Esophagus (tissue), 2 donors: ENCODE data around the gene FAT3. TPM values are rescaled to one million over a fixed set of nuclear protein-coding genes. Genes with fewer than 3 reads are reported as not detected.

Experiments used
- H3K27ac ChIP-seq, 2 donors: one replicate each; pipeline ENCODE4 v1.5.1; 2013; ENCODE audit warnings: low read depth in 2 of 2, mild to moderate bottlenecking in 2 of 2, inconsistent platforms in 1 of 2, low read length in 1 of 2, moderate library complexity in 1 of 2
- H3K27me3 ChIP-seq, 2 donors: one replicate each; pipeline ENCODE4 v1.6.1; 2013; ENCODE audit warnings: low read length in 2 of 2, control low read depth in 1 of 2, mild to moderate bottlenecking in 1 of 2; ENCODE audit not compliant: insufficient read depth in 2 of 2, control insufficient read depth in 1 of 2
- H3K36me3 ChIP-seq, 2 donors: one replicate each; pipeline ENCODE4 v1.6.1; 2013; ENCODE audit warnings: low read length in 1 of 2; ENCODE audit not compliant: control insufficient read depth in 2 of 2, insufficient read depth in 2 of 2
- H3K4me1 ChIP-seq, 2 donors: one replicate each; pipeline ENCODE4 v1.6.1; 2013; ENCODE audit warnings: low read length in 1 of 2; ENCODE audit not compliant: control insufficient read depth in 2 of 2, insufficient read depth in 2 of 2
- H3K4me3 ChIP-seq, 2 donors: one replicate each; pipeline ENCODE4 v1.5.1; 2013; ENCODE audit warnings: low read length in 2 of 2, mild to moderate bottlenecking in 2 of 2, low read depth in 1 of 2, moderate library complexity in 1 of 2
- H3K9me3 ChIP-seq, 2 donors: one replicate each; pipeline ENCODE4 v1.6.1; 2013; ENCODE audit warnings: mild to moderate bottlenecking in 2 of 2, low read depth in 1 of 2, low read length in 1 of 2, moderate library complexity in 1 of 2; ENCODE audit not compliant: control insufficient read depth in 2 of 2, insufficient read depth in 1 of 2
- WGBS, 2 donors: extraction: QIAGEN DNeasy Blood & Tissue Kit; methylation state at CpG; one replicate each; pipeline ENCODE4 v1.1.7; 2013; 5-methylcytosine and 5-hydroxymethylcytosine counted together
- polyA plus RNA-seq, 2 donors: library from polyadenylated mRNA; stranded (reverse); fragments of 200-250 nt; gene quantifications; one replicate each; pipeline ENCODE4 v1.2.3, GENCODE V29; 2013
- donor health status: healthy with polysubstance abuse.
- donor health status: Bipolar disorder and iron deficiency.

Gene FAT3
- polyA plus RNA-seq, 2 donors = 0.06 to 0.11 TPM

- Histone ChIP-seq H3K27ac (no peak overlapping the region), H3K9me3 (no peaks in the 10 kb centered on the region), H3K27me3 (no peaks in the 10 kb centered on the region), H3K4me1 (no peaks in the 10 kb centered on the region), H3K36me3 (no peaks in the 10 kb centered on the region), H3K4me3 (no peak overlapping the region)
- WGBS, 2 donors = 77 to 90% methylated on average over 2 of the region's 2 CpGs
Observed at GRCh38 chr11:92206441-92206840, 18.2 kb upstream of the FAT3 start.

GRCh38 chr11:92211576-92212167 is 12.9 kb upstream of the FAT3 start:
- no peaks in the 10 kb centered on the region for H3K4me1 ChIP-seq
- WGBS, 2 donors = 65 to 70% methylated on average over 5 of the region's 5 CpGs

DNA sequence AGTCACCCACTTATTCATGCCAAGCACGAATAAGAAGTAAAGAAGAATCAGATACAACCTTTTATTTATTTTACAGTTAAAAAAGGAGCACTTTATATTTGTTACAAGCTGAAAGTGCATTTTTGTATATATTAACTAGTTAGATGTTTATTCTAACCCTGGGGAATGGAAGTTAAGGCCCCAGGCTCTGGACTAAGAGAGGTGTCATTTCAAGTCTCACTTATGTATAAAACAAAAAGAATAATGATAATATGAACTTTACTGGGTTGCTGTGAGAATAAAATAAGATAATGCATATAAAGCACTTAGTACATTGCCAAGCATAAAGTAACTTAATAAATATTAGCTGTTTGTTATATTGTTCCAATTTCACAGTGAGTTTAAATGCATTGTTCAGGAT is 12.1 kb upstream of the FAT3 start:
- Histone ChIP-seq H3K27me3 (no peaks in the 10 kb centered on the region), H3K36me3 (no peaks in the 10 kb centered on the region), H3K27ac (no peak overlapping the region), H3K4me3 (no peak overlapping the region), H3K9me3 (no peaks in the 10 kb centered on the region), H3K4me1 (no peaks in the 10 kb centered on the region)
- 36 to 47% methylated on average over 1 of the region's 1 CpG for WGBS, 2 donors

More at GRCh38 chr11:92211576-92212167, 12.9 kb upstream of the FAT3 start:
- no peaks in the 10 kb centered on the region for H3K27me3 ChIP-seq
- H3K36me3 ChIP-seq = no peaks in the 10 kb centered on the region
- no peak overlapping the region for H3K27ac ChIP-seq
- H3K9me3 ChIP-seq = no peaks in the 10 kb centered on the region
- no peak overlapping the region for H3K4me3 ChIP-seq

- Histone ChIP-seq H3K4me3 (no peak overlapping the region), H3K9me3 (no peaks in the 10 kb centered on the region), H3K27ac (no peak overlapping the region), H3K27me3 (no peaks in the 10 kb centered on the region), H3K36me3 (no peaks in the 10 kb centered on the region), H3K4me1 (no peaks in the 10 kb centered on the region)
- whole genome bisulfite sequencing, 2 donors = 40 to 48% methylated on average over 3 of the region's 3 CpGs
Observed at GRCh38 chr11:92216789-92217188, 7.8 kb upstream of the FAT3 start.

DNA sequence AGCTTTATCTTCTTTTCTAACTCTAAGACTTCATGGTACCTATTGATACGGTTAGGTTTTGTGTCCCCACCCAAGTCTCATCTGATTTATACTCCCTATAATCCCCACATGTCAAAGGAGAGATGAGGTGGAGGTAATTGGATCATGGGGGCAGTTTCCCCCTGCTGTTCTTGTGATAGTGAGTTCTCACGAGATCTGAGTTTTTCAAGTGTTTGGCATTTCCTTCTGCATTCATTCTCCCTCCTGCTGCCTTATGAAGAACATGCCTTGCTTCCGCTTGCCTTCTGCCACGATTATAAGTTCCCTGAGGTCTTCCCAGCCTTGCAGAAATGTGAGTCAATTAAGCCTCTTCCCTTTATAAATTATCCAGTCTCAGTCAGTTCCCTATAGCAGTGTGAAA is 5.1 kb upstream of the FAT3 start:
- Histone ChIP-seq H3K27me3 (peaks cover 0 to 3% of the 10 kb centered on the region in 2 donors), H3K9me3 (no peaks in the 10 kb centered on the region), H3K36me3 (no peaks in the 10 kb centered on the region), H3K27ac (no peak overlapping the region), H3K4me1 (peaks cover 0 to 3% of the 10 kb centered on the region in 2 donors), H3K4me3 (no peak overlapping the region)
- WGBS, 2 donors = 66 to 67% methylated on average over 4 of the region's 4 CpGs

- Histone ChIP-seq H3K4me3 (no peak overlapping the region), H3K9me3 (no peaks in the 10 kb centered on the region), H3K4me1 (peaks cover 3 to 13% of the 10 kb centered on the region in 2 donors), H3K27ac (no peak overlapping the region), H3K36me3 (no peaks in the 10 kb centered on the region), H3K27me3 (peaks cover 0 to 16% of the 10 kb centered on the region in 2 donors)
- 61 to 67% methylated on average over 1 of the region's 1 CpG for WGBS, 2 donors
Observed at GRCh38 chr11:92222701-92223100, 1.9 kb upstream of the FAT3 start.

- H3K4me3 ChIP-seq = peak overlapping the region in 1 of 2 donors; percentile 41
Observed at GRCh38 chr11:92224054-92224406, 588 bp upstream of the FAT3 start.

GRCh38 chr11:92225125-92225567 is 528 bp downstream of the FAT3 start:
- WGBS, 2 donors = 2% methylated on average over 34 of the region's 34 CpGs
- Histone ChIP-seq H3K4me3 (peak overlapping the region in 1 of 2 donors; percentile 41), H3K36me3 (no peaks in the 10 kb centered on the region), H3K9me3 (no peaks in the 10 kb centered on the region), H3K4me1 (peaks cover 3 to 13% of the 10 kb centered on the region in 2 donors), H3K27ac (no peak overlapping the region), H3K27me3 (peaks cover 0 to 16% of the 10 kb centered on the region in 2 donors)

More at GRCh38 chr11:92224054-92224406, 588 bp upstream of the FAT3 start:
- Histone ChIP-seq H3K4me1 (peaks cover 3 to 13% of the 10 kb centered on the region in 2 donors), H3K9me3 (no peaks in the 10 kb centered on the region), H3K36me3 (no peaks in the 10 kb centered on the region), H3K27me3 (peaks cover 0 to 16% of the 10 kb centered on the region in 2 donors), H3K27ac (no peak overlapping the region)
- WGBS, 2 donors = 4 to 5% methylated on average over 8 of the region's 8 CpGs

DNA sequence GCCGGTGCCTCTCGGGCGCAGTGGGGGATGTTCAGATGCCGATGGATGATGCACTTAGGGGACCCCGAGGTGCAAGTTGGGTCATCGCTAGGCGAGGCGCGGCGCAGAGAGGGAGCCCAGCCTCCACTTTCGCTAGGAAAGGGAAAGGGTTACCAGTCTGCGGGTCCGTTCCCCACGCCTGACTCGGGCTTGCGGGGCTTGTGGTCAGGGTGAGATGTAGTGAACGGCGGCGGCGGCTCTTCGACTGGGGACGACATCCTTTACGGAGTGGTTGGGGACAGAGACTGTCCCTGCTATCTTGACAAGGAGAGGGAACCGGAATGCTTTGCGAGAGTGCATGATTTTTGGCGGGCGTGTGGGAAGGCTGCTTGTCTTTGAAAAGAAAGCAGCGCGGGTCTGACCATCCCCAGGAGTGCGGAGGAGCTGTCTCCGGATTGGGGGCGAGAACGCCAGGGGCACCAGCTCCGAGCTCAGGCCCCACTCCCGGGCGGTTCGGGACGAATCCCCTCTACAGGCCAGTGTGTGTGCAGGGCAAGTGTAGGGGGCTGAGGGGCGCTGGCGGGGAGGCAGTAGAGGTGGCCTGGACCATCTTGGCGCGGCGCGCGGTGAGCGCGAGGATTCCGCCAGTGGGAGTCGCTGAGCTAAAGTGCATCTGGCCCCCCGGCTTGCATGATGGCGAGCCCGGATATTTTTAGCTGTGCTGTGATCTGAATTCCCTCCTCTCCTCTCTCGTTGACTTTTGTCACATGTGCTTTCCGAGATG is 1.1 kb downstream of the FAT3 start:
- peaks cover 3 to 13% of the 10 kb centered on the region in 2 donors for H3K4me1 ChIP-seq
- H3K4me3 ChIP-seq = peak overlapping the region in 1 of 2 donors; percentile 41
- H3K36me3 ChIP-seq = no peaks in the 10 kb centered on the region
- peaks cover 0 to 16% of the 10 kb centered on the region in 2 donors for H3K27me3 ChIP-seq
- H3K27ac ChIP-seq = no peak overlapping the region
- 3 to 4% methylated on average over 54 of the region's 54 CpGs for WGBS, 2 donors
- no peaks in the 10 kb centered on the region for H3K9me3 ChIP-seq
